Neural progenitor cell (in vitro differentiated cells): ENCODE results near the gene IKBKE.

ENCODE experiments used
- EZH2 ChIP-seq: fragments of 200-600 bp; sonication (generic); IDR thresholded peaks from 2 replicates; pipeline ENCODE4 v1.6.1; 2017; ENCODE audit warnings: antibody characterized with exemption, mild to moderate bottlenecking, moderate library complexity
- TF ChIP-seq, protein P1 (sequence below): fragments of 200-600 bp; sonication (generic); IDR thresholded peaks from 2 replicates; pipeline ENCODE4 v1.5.1; 2017; ENCODE audit warnings: antibody characterized with exemption, mild to moderate bottlenecking

- TF ChIP-seq, protein P1, sequence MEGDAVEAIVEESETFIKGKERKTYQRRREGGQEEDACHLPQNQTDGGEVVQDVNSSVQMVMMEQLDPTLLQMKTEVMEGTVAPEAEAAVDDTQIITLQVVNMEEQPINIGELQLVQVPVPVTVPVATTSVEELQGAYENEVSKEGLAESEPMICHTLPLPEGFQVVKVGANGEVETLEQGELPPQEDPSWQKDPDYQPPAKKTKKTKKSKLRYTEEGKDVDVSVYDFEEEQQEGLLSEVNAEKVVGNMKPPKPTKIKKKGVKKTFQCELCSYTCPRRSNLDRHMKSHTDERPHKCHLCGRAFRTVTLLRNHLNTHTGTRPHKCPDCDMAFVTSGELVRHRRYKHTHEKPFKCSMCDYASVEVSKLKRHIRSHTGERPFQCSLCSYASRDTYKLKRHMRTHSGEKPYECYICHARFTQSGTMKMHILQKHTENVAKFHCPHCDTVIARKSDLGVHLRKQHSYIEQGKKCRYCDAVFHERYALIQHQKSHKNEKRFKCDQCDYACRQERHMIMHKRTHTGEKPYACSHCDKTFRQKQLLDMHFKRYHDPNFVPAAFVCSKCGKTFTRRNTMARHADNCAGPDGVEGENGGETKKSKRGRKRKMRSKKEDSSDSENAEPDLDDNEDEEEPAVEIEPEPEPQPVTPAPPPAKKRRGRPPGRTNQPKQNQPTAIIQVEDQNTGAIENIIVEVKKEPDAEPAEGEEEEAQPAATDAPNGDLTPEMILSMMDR = no peak
- no peak for TF ChIP-seq EZH2
Measured at GRCh38 chr1:206514813-206515387, 44.6 kb downstream of the IKBKE start.
